ENCODE results near the gene FOXS1. TPM values are rescaled to one million over a fixed set of nuclear protein-coding genes. Genes with fewer than 3 reads are reported as not detected.
"Not testable (repeated sequence)": the region's sequence is repeated elsewhere in the genome, so short reads cannot be mapped to it uniquely, and the experiment has no call there.

The FOXS1 gene
- total RNA-seq, 1 experiment from 2014 or later, result 2.0 TPM

- DNase-seq (ENCODE audit: low read depth), result no peak
Observed at GRCh38 chr20:31823360-31824124, 21.9 kb downstream of the FOXS1 start.

GRCh38 chr20:31822421-31823330 lies 22.7 kb downstream of the FOXS1 start:
- DNase-seq (ENCODE audit: low read depth), result peak; percentile 82

- DNase-seq (ENCODE audit: low read depth), result no peak
Observed at GRCh38 chr20:31821427-31821826, 24.0 kb downstream of the FOXS1 start.

GRCh38 chr20:31820228-31820627 lies 25.2 kb downstream of the FOXS1 start:
- DNase-seq (ENCODE audit: low read depth), result no peak

GRCh38 chr20:31819083-31819784 lies 26.2 kb downstream of the FOXS1 start, which contains the start of gene MYLK2:
TSS of gene MYLK2 (plus strand) at chr20:31819356. CDS start at chr20:31819581, 225 bp downstream.
- DNase-seq (ENCODE audit: low read depth), result no peak

GRCh38 chr20:31818376-31818908 lies 27.0 kb downstream of the FOXS1 start:
- no peak for DNase-seq (ENCODE audit: low read depth)

- no peak for DNase-seq (ENCODE audit: low read depth)
Observed at GRCh38 chr20:31817461-31817860, 27.9 kb downstream of the FOXS1 start.

GRCh38 chr20:31816221-31816620 lies 29.2 kb downstream of the FOXS1 start:
- no peak for DNase-seq (ENCODE audit: low read depth)

GRCh38 chr20:31815408-31816188 lies 29.8 kb downstream of the FOXS1 start:
- DNase-seq (ENCODE audit: low read depth), result no peak

- not testable (repeated sequence) for DNase-seq (ENCODE audit: low read depth)
Observed at GRCh38 chr20:31814142-31814541, 31.3 kb downstream of the FOXS1 start.

- no peak for DNase-seq (ENCODE audit: low read depth)
Observed at GRCh38 chr20:31813611-31814010, 31.8 kb downstream of the FOXS1 start.

- DNase-seq (ENCODE audit: low read depth), result peak; percentile 61
Observed at GRCh38 chr20:31811796-31812728, 33.3 kb downstream of the FOXS1 start.

GRCh38 chr20:31811198-31811597 lies 34.2 kb downstream of the FOXS1 start:
- no peak for DNase-seq (ENCODE audit: low read depth)

- no peak for DNase-seq (ENCODE audit: low read depth)
Observed at GRCh38 chr20:31809661-31810060, 35.7 kb downstream of the FOXS1 start.

GRCh38 chr20:31808481-31808880 lies 36.9 kb downstream of the FOXS1 start:
- DNase-seq (ENCODE audit: low read depth), result no peak

- no peak for DNase-seq (ENCODE audit: low read depth)
Observed at GRCh38 chr20:31806564-31807355, 38.6 kb downstream of the FOXS1 start.

- no peak for DNase-seq (ENCODE audit: low read depth)
Observed at GRCh38 chr20:31803552-31804291, 41.7 kb downstream of the FOXS1 start.

GRCh38 chr20:31801508-31801907 lies 43.9 kb downstream of the FOXS1 start:
- no peak for DNase-seq (ENCODE audit: low read depth)

All from Daoy (cell line).